MCF 10A (cell line): ENCODE data around the gene PRG2. TPM values are rescaled to one million over a fixed set of nuclear protein-coding genes. Genes with fewer than 3 reads are reported as not detected.

Experiments
- BruUV-seq: library from RNA; stranded (reverse); fragments of 400-500 nt; replicated peaks from 2 replicates; lab custom pipeline; 2021; lab: Mats Ljungman, UMichigan
- CTCF ChIA-PET: fragments of 300-600 bp; sonication (Branson Sonifier 250); formaldehyde crosslinking; extraction: SDS; loops from one replicate; lab custom pipeline; 2021; ENCODE audit warnings: antibody characterized with exemption, inconsistent platforms; lab: Yijun Ruan, JAX
- POLR2A ChIA-PET: fragments of 300-600, 350-650 bp; sonication (Branson Sonifier 250); formaldehyde crosslinking; extraction: SDS; loops from one replicate; lab custom pipeline; 2020; ENCODE audit warnings: antibody characterized with exemption, inconsistent platforms; lab: Yijun Ruan, JAX
- DNase-seq: peaks from one replicate; pipeline ENCODE4 v3.0.0-alpha.2; 2018; ENCODE audit not compliant: unreplicated experiment
- H3K27ac Mint-ChIP-seq: one replicate; pipeline ENCODE4 v1.8.0; 2022; ENCODE audit warnings: mild to moderate bottlenecking, low read depth, mixed read lengths; ENCODE audit not compliant: unreplicated experiment
- H3K27me3 Mint-ChIP-seq: one replicate; pipeline ENCODE4 v1.8.0; 2022; ENCODE audit warnings: mixed read lengths; ENCODE audit not compliant: insufficient read depth, unreplicated experiment
- H3K36me3 Mint-ChIP-seq: one replicate; pipeline ENCODE4 v1.8.0; 2022; ENCODE audit warnings: mild to moderate bottlenecking, moderate library complexity, mixed read lengths; ENCODE audit not compliant: insufficient read depth, unreplicated experiment
- H3K4me1 Mint-ChIP-seq: one replicate; pipeline ENCODE4 v1.8.0; 2022; ENCODE audit warnings: mixed read lengths; ENCODE audit not compliant: insufficient read depth, unreplicated experiment
- H3K4me3 Mint-ChIP-seq: one replicate; pipeline ENCODE4 v1.8.0; 2022; ENCODE audit warnings: mild to moderate bottlenecking, moderate library complexity, mixed read lengths; ENCODE audit not compliant: unreplicated experiment
- H3K9me3 Mint-ChIP-seq: one replicate; pipeline ENCODE4 v1.8.0; 2022; ENCODE audit warnings: mixed read lengths; ENCODE audit not compliant: unreplicated experiment
- intact Hi-C: fragments of 100-400 bp; cut with micrococcal nuclease; formaldehyde crosslinking; loops from 2 replicates; pipeline ENCODE4 v1.14.1; 2022
- total RNA-seq: library from RNA; stranded (reverse); gene quantifications from 2 replicates; pipeline ENCODE4 v1.2.3, GENCODE V29; 2022
- TF ChIP-seq, protein P1 (sequence below): fragments of 200-600 bp; IDR thresholded peaks from one replicate; pipeline ENCODE4 v1.8.0; 2022; ENCODE audit warnings: antibody characterized with exemption, mild to moderate bottlenecking; ENCODE audit not compliant: unreplicated experiment

PRG2 gene
- total RNA-seq, 1 experiment from 2014 or later, result not detected

DNA sequence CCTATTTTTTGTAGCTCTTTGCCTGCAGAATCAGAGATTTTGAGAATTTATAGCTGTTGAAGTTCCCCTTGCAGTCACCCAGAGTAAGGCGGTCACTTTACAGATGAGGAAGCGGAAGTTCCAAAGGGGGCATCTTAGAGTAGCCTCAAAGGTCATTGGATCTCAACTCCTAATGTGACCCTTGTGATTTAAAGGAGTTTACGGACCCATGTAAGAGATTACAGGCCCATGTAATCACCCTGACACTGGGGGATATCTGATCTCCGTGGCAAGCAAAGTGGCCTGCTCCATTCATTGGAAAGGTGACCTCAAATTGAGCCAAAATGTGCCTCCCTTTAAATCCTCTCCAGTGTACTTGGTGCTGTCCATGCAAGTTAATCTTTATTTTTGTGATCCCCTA lies 36.6 kb downstream of the PRG2 start:
- no peak overlapping the region for H3K27ac Mint-ChIP-seq
- CTCF ChIA-PET, result interaction anchor here (0.6 to 2.6 kb wide), 4 partner anchors 10 to 1040 kb away, joined by 3 to 29 read pairs (median 4); no protein-coding TSS in a partner anchor
- no peaks in the 10 kb centered on the region for H3K27me3 Mint-ChIP-seq
- no peaks in the 10 kb centered on the region for H3K36me3 Mint-ChIP-seq
- intact Hi-C loops, result no loop called here
- DNase-seq, result no peak
- H3K4me1 Mint-ChIP-seq, result no peaks in the 10 kb centered on the region
- no peaks in the 10 kb centered on the region for H3K9me3 Mint-ChIP-seq
- POLR2A ChIA-PET, result no interaction called here
- TF ChIP-seq, protein P1, sequence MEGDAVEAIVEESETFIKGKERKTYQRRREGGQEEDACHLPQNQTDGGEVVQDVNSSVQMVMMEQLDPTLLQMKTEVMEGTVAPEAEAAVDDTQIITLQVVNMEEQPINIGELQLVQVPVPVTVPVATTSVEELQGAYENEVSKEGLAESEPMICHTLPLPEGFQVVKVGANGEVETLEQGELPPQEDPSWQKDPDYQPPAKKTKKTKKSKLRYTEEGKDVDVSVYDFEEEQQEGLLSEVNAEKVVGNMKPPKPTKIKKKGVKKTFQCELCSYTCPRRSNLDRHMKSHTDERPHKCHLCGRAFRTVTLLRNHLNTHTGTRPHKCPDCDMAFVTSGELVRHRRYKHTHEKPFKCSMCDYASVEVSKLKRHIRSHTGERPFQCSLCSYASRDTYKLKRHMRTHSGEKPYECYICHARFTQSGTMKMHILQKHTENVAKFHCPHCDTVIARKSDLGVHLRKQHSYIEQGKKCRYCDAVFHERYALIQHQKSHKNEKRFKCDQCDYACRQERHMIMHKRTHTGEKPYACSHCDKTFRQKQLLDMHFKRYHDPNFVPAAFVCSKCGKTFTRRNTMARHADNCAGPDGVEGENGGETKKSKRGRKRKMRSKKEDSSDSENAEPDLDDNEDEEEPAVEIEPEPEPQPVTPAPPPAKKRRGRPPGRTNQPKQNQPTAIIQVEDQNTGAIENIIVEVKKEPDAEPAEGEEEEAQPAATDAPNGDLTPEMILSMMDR, result no peak
- H3K4me3 Mint-ChIP-seq, result no peak overlapping the region
- no TSS peak for BruUV-seq

DNA sequence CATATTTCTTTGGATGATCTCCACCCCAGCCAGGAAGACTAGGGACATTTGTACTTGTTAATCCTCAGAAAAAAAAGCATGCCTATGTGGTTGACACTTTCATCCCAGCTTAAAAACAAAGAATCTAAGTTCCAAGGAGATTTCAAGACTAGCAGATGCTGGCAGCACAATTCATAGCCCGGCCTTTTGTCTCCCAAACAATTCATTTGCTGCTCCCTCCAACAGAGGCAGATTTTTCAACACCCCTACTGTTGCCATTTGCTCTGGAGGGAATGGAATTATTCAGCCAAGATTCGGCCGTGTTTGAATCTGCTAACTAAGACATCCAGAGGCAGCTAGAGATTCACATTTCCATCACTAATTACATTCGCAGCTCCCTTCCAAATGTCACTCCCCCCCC lies 37.0 kb downstream of the PRG2 start:
- Mint-ChIP-seq H3K9me3 (no peaks in the 10 kb centered on the region), H3K4me3 (no peak overlapping the region), H3K36me3 (no peaks in the 10 kb centered on the region), H3K4me1 (no peaks in the 10 kb centered on the region), H3K27me3 (no peaks in the 10 kb centered on the region), H3K27ac (no peak overlapping the region)
- intact Hi-C loops, result no loop called here
- no peak for DNase-seq
- ChIA-PET POLR2A (no interaction called here), CTCF (interaction anchor here (0.6 to 2.6 kb wide), 9 partner anchors 10 to 1040 kb away, joined by 3 to 29 read pairs (median 4); no protein-coding TSS in a partner anchor)
- TF ChIP-seq, protein P1, result no peak
- BruUV-seq, result no TSS peak

DNA sequence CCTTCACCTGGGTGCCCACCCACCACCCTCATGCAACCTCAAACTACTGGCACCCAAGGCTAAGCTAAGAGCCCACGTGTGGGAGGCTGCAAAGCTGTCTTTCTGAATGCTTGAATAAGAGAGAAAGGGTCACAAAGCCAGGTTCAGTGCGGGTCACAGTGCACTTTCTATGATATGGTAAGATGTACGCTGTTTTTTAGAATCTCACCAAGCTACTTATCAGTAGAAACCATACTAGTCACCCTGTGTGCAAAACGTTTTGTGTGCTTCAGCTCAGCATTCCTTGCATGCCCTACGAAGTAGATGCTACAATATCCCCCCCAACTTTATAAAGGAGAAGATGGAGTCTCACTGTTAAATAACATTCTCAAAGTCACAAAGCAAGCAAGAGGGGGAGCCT lies 37.4 kb downstream of the PRG2 start:
- ChIA-PET POLR2A (no interaction called here), CTCF (interaction anchor here (0.6 to 2.6 kb wide), 9 partner anchors 15 to 309 kb away, joined by 3 to 29 read pairs (median 4); no protein-coding TSS in a partner anchor)
- intact Hi-C loops, result no loop called here
- no peak overlapping the region for H3K27ac Mint-ChIP-seq
- no peaks in the 10 kb centered on the region for H3K4me1 Mint-ChIP-seq
- DNase-seq, result no peak
- no peaks in the 10 kb centered on the region for H3K27me3 Mint-ChIP-seq
- H3K36me3 Mint-ChIP-seq, result no peaks in the 10 kb centered on the region
- no TSS peak for BruUV-seq
- TF ChIP-seq, protein P1, result no peak
- no peaks in the 10 kb centered on the region for H3K9me3 Mint-ChIP-seq
- H3K4me3 Mint-ChIP-seq, result no peak overlapping the region

DNA sequence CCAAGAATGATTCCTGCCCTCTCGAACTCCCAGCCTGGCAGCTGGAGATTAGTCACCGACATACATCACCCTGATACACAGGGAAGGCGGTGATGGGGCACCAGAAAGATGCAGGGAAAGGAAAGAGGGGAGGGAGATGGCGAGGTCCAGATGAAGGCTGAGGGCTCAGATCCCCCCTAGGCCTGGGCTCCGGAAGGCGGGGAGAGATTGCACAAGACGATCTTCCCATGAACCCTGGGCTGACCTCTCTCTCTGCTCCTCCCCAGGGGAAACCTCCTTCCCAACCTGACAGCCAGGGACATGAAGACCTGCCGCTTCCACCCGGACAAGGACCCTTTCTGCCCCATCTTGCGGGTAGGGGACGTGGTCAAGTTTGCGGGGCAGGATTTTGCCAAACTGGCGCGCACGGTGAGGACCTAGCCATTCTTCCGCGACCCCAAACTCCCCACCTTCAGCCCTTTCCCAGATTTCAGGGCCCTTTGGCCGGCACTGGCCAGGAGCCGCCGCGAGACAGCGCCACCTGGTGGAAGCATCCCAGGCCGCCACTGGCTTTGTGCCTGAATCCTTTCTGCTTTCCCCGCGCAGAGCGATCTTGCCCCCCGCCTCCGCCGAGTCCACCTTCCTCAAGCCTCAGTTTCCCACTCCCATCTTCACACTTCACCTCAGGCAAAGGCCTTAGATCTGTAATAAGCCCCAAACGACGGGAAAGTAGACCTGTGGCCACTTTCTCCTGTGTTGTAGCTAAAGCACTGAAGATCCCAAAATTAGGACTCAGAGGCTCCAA lies 40.8 kb downstream of the PRG2 start:
- intact Hi-C loops, result loop anchor here (5.0 kb wide), 4 partner anchors 218 to 1163 kb away; partner anchors contain the start of gene UBE2L6
- POLR2A ChIA-PET, result interaction anchor here (0.8 kb wide), 1 partner anchor 25 kb away, joined by 4 read pairs; the partner anchor contains the start of gene TNKS1BP1
- H3K4me1 Mint-ChIP-seq, result no peaks in the 10 kb centered on the region
- BruUV-seq, result no TSS peak
- H3K27ac Mint-ChIP-seq, result no peak overlapping the region
- H3K4me3 Mint-ChIP-seq, result no peak overlapping the region
- H3K27me3 Mint-ChIP-seq, result no peaks in the 10 kb centered on the region
- CTCF ChIA-PET, result interaction anchor here (0.5 to 7.0 kb wide), 36 partner anchors 10 to 1273 kb away, joined by 3 to 84 read pairs (median 4); partner anchors contain the start of genes P2RX3, TIMM10 and YPEL4
- peak; percentile 52 for DNase-seq
- TF ChIP-seq, protein P1, result peak; percentile 76
- H3K9me3 Mint-ChIP-seq, result no peaks in the 10 kb centered on the region
- no peaks in the 10 kb centered on the region for H3K36me3 Mint-ChIP-seq
